Cardiac muscle cell (in vitro differentiated cells and primary cell): ENCODE data around the gene GIT2. TPM values are rescaled to one million over a fixed set of nuclear protein-coding genes. Genes with fewer than 3 reads are reported as not detected.
"Not testable (repeated sequence)": the region's sequence is repeated elsewhere in the genome, so short reads cannot be mapped to it uniquely, and the experiment has no call there.

Source experiments
- DNase-seq, 2 donors: peaks; one replicate each; pipeline versions ENCODE4 v3.0.0 to v3.0.0-alpha.2; 2010 to 2017; ENCODE audit warnings: low read depth in 1 of 2, low spot score in 1 of 2
- H3K27ac ChIP-seq: fragments of 200-600 bp; sonication (generic); 2 replicates; pipeline ENCODE4 v1.5.1; 2016
- H3K27me3 ChIP-seq: fragments of 200-600 bp; sonication (generic); 2 replicates; pipeline ENCODE4 v1.6.0; 2016; ENCODE audit warnings: control low read depth
- H3K36me3 ChIP-seq: fragments of 200-600 bp; sonication (generic); 2 replicates; pipeline ENCODE4 v1.5.1; 2016; ENCODE audit warnings: control low read depth
- H3K4me1 ChIP-seq: fragments of 200-600 bp; sonication (generic); 2 replicates; pipeline ENCODE4 v1.8.1; 2017; ENCODE audit warnings: low read depth, mild to moderate bottlenecking, mixed run types
- H3K4me3 ChIP-seq: fragments of 200-600 bp; sonication (generic); 2 replicates; pipeline ENCODE4 v1.5.1; 2016; ENCODE audit warnings: mild to moderate bottlenecking
- H3K9me3 ChIP-seq: fragments of 200-600 bp; sonication (generic); 2 replicates; pipeline ENCODE4 v1.5.1; 2017; ENCODE audit warnings: low read depth, mild to moderate bottlenecking, control low read depth
- polyA plus RNA-seq: library from polyadenylated mRNA; unstranded; fragments of >200 nt; fragmentation: Nextera tagmentation; extraction: Ambion mirVana; gene quantifications from 2 replicates; pipeline ENCODE4 v1.2.1, GENCODE V29; 2016
- total RNA-seq: library from RNA; depleted of rRNA; stranded (reverse); fragments of >200 nt; gene quantifications from 2 replicates; pipeline ENCODE4 v1.2.3, GENCODE V29; 2016
- TF ChIP-seq, protein P1 (sequence below): IDR thresholded peaks from 2 replicates; pipeline ENCODE4 v1.5.1; 2012; ENCODE audit warnings: low read depth, mild to moderate bottlenecking, low read length

GIT2 gene
- total and polyA plus RNA-seq, 2 experiments from 2014 or later, result 23.3 to 25.7 TPM

DNA sequence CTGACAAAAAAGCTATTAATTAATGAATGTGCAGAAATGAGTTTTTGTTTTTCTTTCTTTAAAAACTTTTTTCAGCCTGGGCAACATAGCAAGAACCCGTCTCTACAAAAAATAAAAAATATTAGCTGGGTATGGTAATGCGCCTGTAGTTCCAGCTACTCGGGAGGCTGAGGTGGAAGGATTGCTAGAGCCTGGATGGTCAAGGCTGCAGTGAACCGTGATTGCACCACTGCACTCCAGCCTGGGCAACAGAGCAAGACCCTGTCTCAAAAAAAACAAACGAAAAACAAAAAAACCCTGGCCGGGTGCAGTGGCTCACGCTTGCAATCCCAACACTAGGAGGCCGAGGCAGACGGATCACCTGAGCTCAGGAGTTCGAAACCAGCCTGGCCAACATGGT is 7.9 kb downstream of the GIT2 start:
- no peak overlapping the region for H3K4me3 ChIP-seq
- H3K27ac ChIP-seq, result no peak overlapping the region
- DNase-seq, result no peak
- no peaks in the 10 kb centered on the region for H3K27me3 ChIP-seq
- H3K4me1 ChIP-seq, result peaks cover 12% of the 10 kb centered on the region
- H3K36me3 ChIP-seq, result peaks cover 17% of the 10 kb centered on the region
- TF ChIP-seq, protein P1, sequence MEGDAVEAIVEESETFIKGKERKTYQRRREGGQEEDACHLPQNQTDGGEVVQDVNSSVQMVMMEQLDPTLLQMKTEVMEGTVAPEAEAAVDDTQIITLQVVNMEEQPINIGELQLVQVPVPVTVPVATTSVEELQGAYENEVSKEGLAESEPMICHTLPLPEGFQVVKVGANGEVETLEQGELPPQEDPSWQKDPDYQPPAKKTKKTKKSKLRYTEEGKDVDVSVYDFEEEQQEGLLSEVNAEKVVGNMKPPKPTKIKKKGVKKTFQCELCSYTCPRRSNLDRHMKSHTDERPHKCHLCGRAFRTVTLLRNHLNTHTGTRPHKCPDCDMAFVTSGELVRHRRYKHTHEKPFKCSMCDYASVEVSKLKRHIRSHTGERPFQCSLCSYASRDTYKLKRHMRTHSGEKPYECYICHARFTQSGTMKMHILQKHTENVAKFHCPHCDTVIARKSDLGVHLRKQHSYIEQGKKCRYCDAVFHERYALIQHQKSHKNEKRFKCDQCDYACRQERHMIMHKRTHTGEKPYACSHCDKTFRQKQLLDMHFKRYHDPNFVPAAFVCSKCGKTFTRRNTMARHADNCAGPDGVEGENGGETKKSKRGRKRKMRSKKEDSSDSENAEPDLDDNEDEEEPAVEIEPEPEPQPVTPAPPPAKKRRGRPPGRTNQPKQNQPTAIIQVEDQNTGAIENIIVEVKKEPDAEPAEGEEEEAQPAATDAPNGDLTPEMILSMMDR, result no peak
- no peaks in the 10 kb centered on the region for H3K9me3 ChIP-seq

- TF ChIP-seq, protein P1, result no peak
- H3K9me3 ChIP-seq, result no peaks in the 10 kb centered on the region
- H3K36me3 ChIP-seq, result peaks cover 23% of the 10 kb centered on the region
- H3K4me3 ChIP-seq, result no peak overlapping the region
- H3K27me3 ChIP-seq, result no peaks in the 10 kb centered on the region
- no peak for DNase-seq
- peaks cover 12% of the 10 kb centered on the region for H3K4me1 ChIP-seq
- H3K27ac ChIP-seq, result no peak overlapping the region
These were observed 8.6 kb downstream of the GIT2 start for GRCh38 chr12:109987615-109988014.

GRCh38 chr12:109986236-109986635 is 9.9 kb downstream of the GIT2 start:
- peaks cover 12% of the 10 kb centered on the region for H3K4me1 ChIP-seq
- DNase-seq, H3K27me3 ChIP-seq, H3K4me3 ChIP-seq, H3K27ac ChIP-seq, H3K9me3 ChIP-seq: not testable (repeated sequence)
- peaks cover 29% of the 10 kb centered on the region for H3K36me3 ChIP-seq

DNA sequence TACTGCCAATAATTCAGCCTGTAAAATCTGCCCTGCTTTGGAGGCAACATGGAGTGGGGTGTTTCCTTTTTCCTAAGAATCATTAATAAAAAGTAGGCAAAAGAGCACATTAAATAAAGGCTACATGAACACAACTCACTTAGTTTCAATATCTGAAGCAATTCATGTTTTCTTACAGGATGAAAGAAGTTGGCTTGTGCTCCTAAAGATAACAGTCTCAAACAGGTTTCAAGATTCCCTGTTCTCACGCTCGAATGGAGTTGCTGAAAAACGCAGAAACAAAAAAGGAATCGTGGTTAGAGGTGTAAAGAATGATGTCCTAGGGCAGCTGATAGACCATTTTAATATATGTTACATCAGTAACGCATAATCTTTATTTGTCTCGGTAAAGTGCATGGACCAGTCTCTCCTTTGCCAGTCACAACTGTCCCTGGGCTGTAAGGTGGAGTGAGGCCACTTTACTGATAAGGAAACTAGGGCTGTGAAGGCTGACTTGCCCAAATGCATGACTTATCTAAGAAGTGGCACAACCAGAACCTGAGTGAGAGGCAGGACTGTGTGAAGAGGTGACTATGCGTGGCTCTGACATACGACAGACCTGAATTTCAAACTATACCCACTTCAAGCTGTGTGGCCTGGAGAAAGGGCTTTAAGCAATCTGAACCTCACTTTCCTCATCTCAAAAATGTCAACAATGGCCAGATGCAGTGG is 12.6 kb downstream of the GIT2 start:
- Histone ChIP-seq H3K27ac (peak overlapping the region; percentile 75), H3K27me3 (no peaks in the 10 kb centered on the region), H3K36me3 (peaks cover 42% of the 10 kb centered on the region), H3K4me1 (peaks cover 3% of the 10 kb centered on the region), H3K9me3 (no peaks in the 10 kb centered on the region), H3K4me3 (no peak overlapping the region)
- TF ChIP-seq, protein P1, result no peak
- peak in 1 of 2 donors; percentile 29 for DNase-seq

GRCh38 chr12:109982210-109982609 is 14.0 kb downstream of the GIT2 start:
- Histone ChIP-seq H3K4me1 (peaks cover 3% of the 10 kb centered on the region), H3K36me3 (peaks cover 41% of the 10 kb centered on the region)
- peak in 1 of 2 donors; percentile 77 for DNase-seq

DNA sequence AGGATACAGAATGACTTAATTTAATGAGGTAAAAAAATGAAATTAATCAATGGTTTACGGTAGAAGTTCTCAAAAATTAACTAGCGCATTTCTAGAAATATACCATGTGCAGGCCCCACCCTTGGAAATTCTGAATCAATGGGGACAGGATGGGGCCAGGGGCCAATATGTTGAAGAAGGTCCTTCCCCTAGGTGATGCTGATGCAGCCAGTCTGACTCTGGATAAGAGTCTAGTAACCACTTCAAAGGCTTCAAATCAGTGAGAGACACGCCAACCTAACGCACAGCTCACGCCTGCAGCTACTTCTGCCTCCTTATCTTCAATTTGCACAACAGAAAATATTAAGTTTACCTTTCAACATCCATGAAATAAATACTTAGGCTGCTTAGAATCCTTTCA is 14.9 kb downstream of the GIT2 start:
- Histone ChIP-seq H3K27ac (no peak overlapping the region), H3K36me3 (peaks cover 42% of the 10 kb centered on the region), H3K27me3 (no peaks in the 10 kb centered on the region), H3K4me3 (no peak overlapping the region), H3K9me3 (no peaks in the 10 kb centered on the region), H3K4me1 (peaks cover 3% of the 10 kb centered on the region)
- TF ChIP-seq, protein P1, result no peak
- DNase-seq, result no peak

More at GRCh38 chr12:109982210-109982609, 14.0 kb downstream of the GIT2 start:
- H3K9me3 ChIP-seq, result no peaks in the 10 kb centered on the region
- TF ChIP-seq, protein P1, result no peak
- no peak overlapping the region for H3K4me3 ChIP-seq
- H3K27me3 ChIP-seq, result no peaks in the 10 kb centered on the region
- H3K27ac ChIP-seq, result no peak overlapping the region
